Measurements from ENCODE around the gene OR2H1. TPM values are rescaled to one million over a fixed set of nuclear protein-coding genes. Genes with fewer than 3 reads are reported as not detected.

OR2H1 gene
- total and polyA plus RNA-seq, 8 donors: not detected

DNA sequence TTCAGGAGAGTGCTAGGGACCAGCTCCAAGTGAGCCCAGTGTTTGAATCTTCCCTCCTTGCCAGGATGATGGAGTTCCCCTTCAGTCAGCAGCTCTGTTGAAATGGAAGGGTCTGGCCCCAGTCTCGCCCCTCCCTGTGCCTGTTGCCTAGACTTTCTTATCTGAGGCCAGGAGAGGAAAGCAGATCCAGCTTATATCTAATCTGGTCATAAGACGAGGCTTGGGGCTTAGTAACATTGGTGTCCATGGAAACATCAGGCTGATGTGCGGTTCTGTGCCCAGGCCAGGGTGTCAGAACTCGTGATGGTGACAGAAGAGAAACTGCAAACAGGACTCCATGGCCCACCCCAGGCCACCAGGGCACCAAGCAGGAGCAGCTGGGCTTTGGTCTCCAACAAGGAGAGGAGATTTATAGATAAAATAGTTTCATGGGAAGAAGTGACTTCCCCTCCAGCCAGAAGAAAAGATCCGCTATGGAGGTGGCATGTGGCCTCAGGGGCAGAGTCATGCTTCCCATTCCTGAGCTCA is 21.0 kb downstream of the OR2H1 start:
- H3K36me3 ChIP-seq: no peaks in the 10 kb centered on the region
- intact Hi-C loops (cut with DNase I; ENCODE audit: low total_unique reads): no loop called here
- no peak overlapping the region for H3K27ac ChIP-seq
- H3K9me3 ChIP-seq: peaks cover 0 to 9% (median 3%) of the 10 kb centered on the region in 4 donors
- 47 to 60% (median 55%) methylated on average over 5 of the region's 5 CpGs for WGBS, 5 donors
- H3K4me3 ChIP-seq: no peak overlapping the region
- TF ChIP-seq POLR2A (IDR thresholded peaks at IDR 0.05): no peak
- TF ChIP-seq POLR2AphosphoS5 (IDR thresholded peaks at IDR 0.05): no peak
- TF ChIP-seq, protein P1, sequence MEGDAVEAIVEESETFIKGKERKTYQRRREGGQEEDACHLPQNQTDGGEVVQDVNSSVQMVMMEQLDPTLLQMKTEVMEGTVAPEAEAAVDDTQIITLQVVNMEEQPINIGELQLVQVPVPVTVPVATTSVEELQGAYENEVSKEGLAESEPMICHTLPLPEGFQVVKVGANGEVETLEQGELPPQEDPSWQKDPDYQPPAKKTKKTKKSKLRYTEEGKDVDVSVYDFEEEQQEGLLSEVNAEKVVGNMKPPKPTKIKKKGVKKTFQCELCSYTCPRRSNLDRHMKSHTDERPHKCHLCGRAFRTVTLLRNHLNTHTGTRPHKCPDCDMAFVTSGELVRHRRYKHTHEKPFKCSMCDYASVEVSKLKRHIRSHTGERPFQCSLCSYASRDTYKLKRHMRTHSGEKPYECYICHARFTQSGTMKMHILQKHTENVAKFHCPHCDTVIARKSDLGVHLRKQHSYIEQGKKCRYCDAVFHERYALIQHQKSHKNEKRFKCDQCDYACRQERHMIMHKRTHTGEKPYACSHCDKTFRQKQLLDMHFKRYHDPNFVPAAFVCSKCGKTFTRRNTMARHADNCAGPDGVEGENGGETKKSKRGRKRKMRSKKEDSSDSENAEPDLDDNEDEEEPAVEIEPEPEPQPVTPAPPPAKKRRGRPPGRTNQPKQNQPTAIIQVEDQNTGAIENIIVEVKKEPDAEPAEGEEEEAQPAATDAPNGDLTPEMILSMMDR (IDR thresholded peaks at IDR 0.05): no peak
- no peak for TF ChIP-seq EP300 (IDR thresholded peaks at IDR 0.05)
- no peaks in the 10 kb centered on the region for H3K27me3 ChIP-seq
- no peaks in the 10 kb centered on the region for H3K4me1 ChIP-seq
- DNase-seq: no peak

DNA sequence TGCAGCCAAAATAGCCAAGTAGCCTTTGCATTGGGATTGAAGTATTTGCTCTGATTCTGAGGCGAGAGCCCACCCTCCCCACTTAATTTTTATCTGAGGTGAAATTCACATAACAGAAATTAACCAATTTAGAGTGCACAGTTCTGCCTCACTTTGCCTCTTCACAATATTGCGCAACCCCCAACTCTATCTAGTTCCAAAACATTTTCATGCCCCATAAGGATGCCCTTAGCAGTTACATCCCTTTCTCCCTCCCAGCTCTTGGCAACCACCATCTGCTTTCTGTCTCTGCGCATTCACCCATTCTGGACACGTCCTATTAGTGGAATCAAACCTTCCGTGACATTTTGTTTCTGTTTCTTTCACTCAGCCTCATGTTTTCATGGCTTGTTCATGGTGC is 21.8 kb downstream of the OR2H1 start:
- Histone ChIP-seq H3K4me1 (no peaks in the 10 kb centered on the region), H3K4me3 (no peak overlapping the region), H3K27ac (no peak overlapping the region), H3K27me3 (no peaks in the 10 kb centered on the region), H3K9me3 (peaks cover 0 to 7% (median 3%) of the 10 kb centered on the region in 4 donors), H3K36me3 (no peaks in the 10 kb centered on the region)
- DNase-seq: no peak
- TF ChIP-seq, protein P1 (IDR thresholded peaks at IDR 0.05): no peak
- no peak for TF ChIP-seq EP300 (IDR thresholded peaks at IDR 0.05)
- no peak for TF ChIP-seq POLR2A (IDR thresholded peaks at IDR 0.05)
- TF ChIP-seq POLR2AphosphoS5 (IDR thresholded peaks at IDR 0.05): no peak
- WGBS, 5 donors: 66 to 81% (median 79%) methylated on average over 5 of the region's 5 CpGs
- intact Hi-C loops (cut with DNase I; ENCODE audit: low total_unique reads): no loop called here

DNA sequence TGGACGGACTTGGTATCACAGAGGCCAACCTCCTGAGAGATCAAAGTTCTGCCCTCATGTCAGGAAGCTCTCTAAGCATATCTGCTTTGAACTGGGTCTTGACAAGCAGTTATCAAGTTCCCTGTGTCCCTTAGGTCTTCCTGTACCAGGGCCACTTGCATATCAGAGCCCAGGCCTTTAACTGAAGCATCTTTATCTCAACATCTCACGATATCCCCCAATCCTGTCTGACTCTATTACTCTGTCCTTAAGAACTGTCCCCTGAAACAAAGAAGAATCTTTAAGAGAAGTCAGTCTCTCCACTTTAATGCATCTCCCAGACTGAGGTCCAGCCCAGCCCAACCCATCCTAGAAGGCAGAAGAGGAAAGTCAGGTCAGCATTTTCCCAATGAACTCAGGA is 22.6 kb downstream of the OR2H1 start:
- Histone ChIP-seq H3K9me3 (peaks cover 0 to 7% (median 3%) of the 10 kb centered on the region in 4 donors), H3K27ac (no peak overlapping the region), H3K4me3 (no peak overlapping the region), H3K27me3 (no peaks in the 10 kb centered on the region), H3K4me1 (no peaks in the 10 kb centered on the region), H3K36me3 (no peaks in the 10 kb centered on the region)
- no peak for DNase-seq
- WGBS, 5 donors: 56 to 82% (median 71%) methylated on average over 2 of the region's 2 CpGs
- intact Hi-C loops (cut with DNase I; ENCODE audit: low total_unique reads): no loop called here
- TF ChIP-seq POLR2AphosphoS5 (IDR thresholded peaks at IDR 0.05) (no peak), EP300 (IDR thresholded peaks at IDR 0.05) (no peak), POLR2A (IDR thresholded peaks at IDR 0.05) (no peak)
- TF ChIP-seq, protein P1 (IDR thresholded peaks at IDR 0.05): no peak

DNA sequence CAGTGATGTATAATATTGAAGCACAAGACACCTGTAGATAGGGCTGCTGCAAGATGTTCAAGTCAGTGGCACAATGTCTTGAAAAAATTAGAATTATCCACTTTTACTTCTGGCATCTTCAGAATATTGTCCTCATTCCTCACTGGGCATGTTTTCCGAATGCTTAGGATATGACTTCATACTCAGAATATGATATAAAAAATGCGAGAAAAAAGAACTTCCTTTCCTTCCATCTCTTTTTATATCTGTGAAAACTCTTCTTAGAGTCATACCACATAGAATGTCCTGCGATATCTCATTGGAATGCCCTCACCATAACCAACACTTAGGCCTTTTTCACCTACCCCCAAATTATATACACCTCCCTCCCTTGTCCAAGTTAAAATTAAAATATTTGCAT is 26.2 kb downstream of the OR2H1 start:
- H3K4me1 ChIP-seq: no peaks in the 10 kb centered on the region
- intact Hi-C loops (cut with DNase I; ENCODE audit: low total_unique reads): no loop called here
- no peaks in the 10 kb centered on the region for H3K27me3 ChIP-seq
- no peak overlapping the region for H3K4me3 ChIP-seq
- 69 to 92% (median 85%) methylated on average over 3 of the region's 3 CpGs for WGBS, 5 donors
- H3K9me3 ChIP-seq: peaks cover 0 to 7% (median 3%) of the 10 kb centered on the region in 4 donors
- no peak for TF ChIP-seq POLR2AphosphoS5 (IDR thresholded peaks at IDR 0.05)
- TF ChIP-seq POLR2A (IDR thresholded peaks at IDR 0.05): no peak
- TF ChIP-seq, protein P1 (IDR thresholded peaks at IDR 0.05): no peak
- no peak for TF ChIP-seq EP300 (IDR thresholded peaks at IDR 0.05)
- no peaks in the 10 kb centered on the region for H3K36me3 ChIP-seq
- DNase-seq: no peak
- H3K27ac ChIP-seq: no peak overlapping the region
